ENCODE results near the gene JARID2.
"Not testable (repeated sequence)": the region's sequence is repeated elsewhere in the genome, so short reads cannot be mapped to it uniquely, and the experiment has no call there.

Gene JARID2

GRCh38 chr6:15413466-15414234 lies 167.8 kb downstream of the JARID2 start:
- peaks cover 30 to 55% of the 10 kb centered on the region in 2 donors for H3K4me1 Mint-ChIP-seq (ENCODE audit: low read depth in 2 of 2)
- ATAC-seq (replicated peaks) (no peak), DNase-seq (no peak)
- H3K27me3 Mint-ChIP-seq, result no peaks in the 10 kb centered on the region
- no peak overlapping the region for H3K4me3 Mint-ChIP-seq
- no peaks in the 10 kb centered on the region for H3K9me3 Mint-ChIP-seq
- peaks cover 4% of the 10 kb centered on the region for H3K36me3 Mint-ChIP-seq (ENCODE audit: insufficient read depth)
- H3K27ac Mint-ChIP-seq, result peak overlapping the region in 1 of 2 donors; percentile 58

GRCh38 chr6:15414235-15414612 lies 168.4 kb downstream of the JARID2 start:
- no peak for ATAC-seq (replicated peaks)
- Mint-ChIP-seq H3K27ac (peak overlapping the region in 1 of 2 donors; percentile 58), H3K27me3 (no peaks in the 10 kb centered on the region), H3K9me3 (no peaks in the 10 kb centered on the region), H3K4me3 (no peak overlapping the region), H3K36me3 (ENCODE audit: insufficient read depth) (peaks cover 4% of the 10 kb centered on the region), H3K4me1 (ENCODE audit: low read depth in 2 of 2) (peaks cover 30 to 49% of the 10 kb centered on the region in 2 donors)
- no peak for DNase-seq

- not testable (repeated sequence) for H3K4me3 Mint-ChIP-seq; H3K27ac Mint-ChIP-seq; H3K36me3 Mint-ChIP-seq (ENCODE audit: insufficient read depth); DNase-seq; H3K27me3 Mint-ChIP-seq; H3K9me3 Mint-ChIP-seq; ATAC-seq (replicated peaks)
- peaks cover 23 to 37% of the 10 kb centered on the region in 2 donors for H3K4me1 Mint-ChIP-seq (ENCODE audit: low read depth in 2 of 2)
Observed at GRCh38 chr6:15415622-15416021, 169.8 kb downstream of the JARID2 start.

GRCh38 chr6:15416932-15417509 lies 171.2 kb downstream of the JARID2 start:
- H3K27me3 Mint-ChIP-seq, result no peaks in the 10 kb centered on the region

GRCh38 chr6:15417811-15418210 lies 171.9 kb downstream of the JARID2 start:
- Mint-ChIP-seq H3K27ac (no peak overlapping the region), H3K9me3 (peaks cover 0 to 1% of the 10 kb centered on the region in 2 donors), H3K36me3 (ENCODE audit: insufficient read depth) (peaks cover 9% of the 10 kb centered on the region), H3K27me3 (no peaks in the 10 kb centered on the region), H3K4me3 (no peak overlapping the region), H3K4me1 (ENCODE audit: low read depth in 2 of 2) (peaks cover 25 to 29% of the 10 kb centered on the region in 2 donors)
- ATAC-seq (replicated peaks) (no peak), DNase-seq (no peak)

More at GRCh38 chr6:15416932-15417509, 171.2 kb downstream of the JARID2 start:
- peaks cover 9% of the 10 kb centered on the region for H3K36me3 Mint-ChIP-seq (ENCODE audit: insufficient read depth)
- no peak for DNase-seq
- H3K4me3 Mint-ChIP-seq, result no peak overlapping the region
- peaks cover 22 to 29% of the 10 kb centered on the region in 2 donors for H3K4me1 Mint-ChIP-seq (ENCODE audit: low read depth in 2 of 2)
- H3K9me3 Mint-ChIP-seq, result peaks cover 0 to 1% of the 10 kb centered on the region in 2 donors
- peak overlapping the region in 1 of 2 donors; percentile 17 for H3K27ac Mint-ChIP-seq
- no peak for ATAC-seq (replicated peaks)

GRCh38 chr6:15419493-15419892 lies 173.6 kb downstream of the JARID2 start:
- Mint-ChIP-seq H3K27me3 (no peaks in the 10 kb centered on the region), H3K27ac (no peak overlapping the region), H3K36me3 (ENCODE audit: insufficient read depth) (peaks cover 9% of the 10 kb centered on the region), H3K9me3 (peaks cover 0 to 1% of the 10 kb centered on the region in 2 donors), H3K4me1 (ENCODE audit: low read depth in 2 of 2) (peaks cover 31 to 34% of the 10 kb centered on the region in 2 donors), H3K4me3 (no peak overlapping the region)
- DNase-seq (no peak), ATAC-seq (replicated peaks) (no peak)

- ATAC-seq (replicated peaks) (peak; percentile 45), DNase-seq (no peak)
- Mint-ChIP-seq H3K27ac (peak overlapping the region; percentile 85), H3K27me3 (no peaks in the 10 kb centered on the region), H3K4me1 (ENCODE audit: low read depth in 2 of 2) (peaks cover 36 to 42% of the 10 kb centered on the region in 2 donors), H3K36me3 (ENCODE audit: insufficient read depth) (peaks cover 9% of the 10 kb centered on the region), H3K4me3 (peak overlapping the region in 1 of 2 donors; percentile 26), H3K9me3 (peaks cover 0 to 1% of the 10 kb centered on the region in 2 donors)
Observed at GRCh38 chr6:15420959-15421438, 175.1 kb downstream of the JARID2 start.

GRCh38 chr6:15421945-15422733 lies 176.3 kb downstream of the JARID2 start:
- Mint-ChIP-seq H3K36me3 (ENCODE audit: insufficient read depth) (peaks cover 8% of the 10 kb centered on the region), H3K4me3 (peak overlapping the region; percentile 52 to 56)
- peak in 1 of 3 experiments; percentile 19 for DNase-seq

GRCh38 chr6:15423286-15423993 lies 177.6 kb downstream of the JARID2 start:
- peak overlapping the region in 1 of 2 donors; percentile 85 for H3K27ac Mint-ChIP-seq
- H3K4me1 Mint-ChIP-seq (ENCODE audit: low read depth in 2 of 2), result peaks cover 42 to 49% of the 10 kb centered on the region in 2 donors
- peaks cover 5% of the 10 kb centered on the region for H3K36me3 Mint-ChIP-seq (ENCODE audit: insufficient read depth)
- DNase-seq (no peak), ATAC-seq (replicated peaks) (no peak)
- peak overlapping the region in 1 of 2 donors; percentile 52 for H3K4me3 Mint-ChIP-seq
- no peaks in the 10 kb centered on the region for H3K27me3 Mint-ChIP-seq
- peaks cover 0 to 1% of the 10 kb centered on the region in 2 donors for H3K9me3 Mint-ChIP-seq

More at GRCh38 chr6:15421945-15422733, 176.3 kb downstream of the JARID2 start:
- peaks cover 0 to 1% of the 10 kb centered on the region in 2 donors for H3K9me3 Mint-ChIP-seq
- H3K27ac Mint-ChIP-seq, result peak overlapping the region; percentile 23 to 85
- no peaks in the 10 kb centered on the region for H3K27me3 Mint-ChIP-seq
- peak; percentile 86 for ATAC-seq (replicated peaks)
- peaks cover 35 to 41% of the 10 kb centered on the region in 2 donors for H3K4me1 Mint-ChIP-seq (ENCODE audit: low read depth in 2 of 2)

- H3K4me1 Mint-ChIP-seq (ENCODE audit: low read depth in 2 of 2), result peaks cover 53 to 65% of the 10 kb centered on the region in 2 donors
- H3K27ac Mint-ChIP-seq, result no peak overlapping the region
- H3K4me3 Mint-ChIP-seq, result no peak overlapping the region
- H3K27me3 Mint-ChIP-seq, result no peaks in the 10 kb centered on the region
- no peak for DNase-seq
- no peaks in the 10 kb centered on the region for H3K9me3 Mint-ChIP-seq
- ATAC-seq (replicated peaks), result no peak
- no peaks in the 10 kb centered on the region for H3K36me3 Mint-ChIP-seq (ENCODE audit: insufficient read depth)
Observed at GRCh38 chr6:15425947-15426346, 180.1 kb downstream of the JARID2 start.

GRCh38 chr6:15426395-15426794 lies 180.5 kb downstream of the JARID2 start:
- no peak for ATAC-seq (replicated peaks)
- no peak for DNase-seq
- H3K36me3 Mint-ChIP-seq (ENCODE audit: insufficient read depth), result no peaks in the 10 kb centered on the region
- H3K4me3 Mint-ChIP-seq, result no peak overlapping the region
- peaks cover 52 to 65% of the 10 kb centered on the region in 2 donors for H3K4me1 Mint-ChIP-seq (ENCODE audit: low read depth in 2 of 2)
- no peaks in the 10 kb centered on the region for H3K27me3 Mint-ChIP-seq
- H3K27ac Mint-ChIP-seq, result no peak overlapping the region
- no peaks in the 10 kb centered on the region for H3K9me3 Mint-ChIP-seq

GRCh38 chr6:15426901-15427300 lies 181.0 kb downstream of the JARID2 start:
- H3K27me3 Mint-ChIP-seq, result no peaks in the 10 kb centered on the region
- ATAC-seq (replicated peaks), result no peak
- DNase-seq, result no peak
- H3K36me3 Mint-ChIP-seq (ENCODE audit: insufficient read depth), result no peaks in the 10 kb centered on the region
- H3K9me3 Mint-ChIP-seq, result no peaks in the 10 kb centered on the region
- H3K27ac Mint-ChIP-seq, result peak overlapping the region in 1 of 2 donors; percentile 22
- H3K4me1 Mint-ChIP-seq (ENCODE audit: low read depth in 2 of 2), result peaks cover 48 to 63% of the 10 kb centered on the region in 2 donors
- no peak overlapping the region for H3K4me3 Mint-ChIP-seq
